ENCODE data around the gene PLXNA2.

PLXNA2 gene

GRCh38 chr1:208010487-208011071 is 233.6 kb downstream of the PLXNA2 start:
- no peak for DNase-seq (ENCODE audit: low spot score)

- no peak for DNase-seq (ENCODE audit: low spot score)
Measured at GRCh38 chr1:208009706-208010444, 234.3 kb downstream of the PLXNA2 start.

- no peak for DNase-seq (ENCODE audit: low spot score)
Measured at GRCh38 chr1:208009303-208009702, 234.9 kb downstream of the PLXNA2 start.

GRCh38 chr1:208008534-208008933 is 235.7 kb downstream of the PLXNA2 start:
- no peak for DNase-seq (ENCODE audit: low spot score)

- DNase-seq (ENCODE audit: low spot score) = peak; percentile 55
Measured at GRCh38 chr1:208007938-208008342, 236.2 kb downstream of the PLXNA2 start.

GRCh38 chr1:208007319-208007937 is 236.8 kb downstream of the PLXNA2 start:
- DNase-seq (ENCODE audit: low spot score) = no peak

GRCh38 chr1:208006258-208006920 is 237.8 kb downstream of the PLXNA2 start:
- DNase-seq (ENCODE audit: low spot score) = no peak

GRCh38 chr1:208004851-208005250 is 239.3 kb downstream of the PLXNA2 start:
- DNase-seq (ENCODE audit: low spot score) = no peak

- DNase-seq (ENCODE audit: low spot score) = no peak
Measured at GRCh38 chr1:208003241-208003640, 240.9 kb downstream of the PLXNA2 start.

GRCh38 chr1:208002672-208003071 is 241.5 kb downstream of the PLXNA2 start:
- no peak for DNase-seq (ENCODE audit: low spot score)

GRCh38 chr1:208002078-208002477 is 242.1 kb downstream of the PLXNA2 start:
- no peak for DNase-seq (ENCODE audit: low spot score)

- no peak for DNase-seq (ENCODE audit: low spot score)
Measured at GRCh38 chr1:208000504-208000903, 243.7 kb downstream of the PLXNA2 start.

- no peak for DNase-seq (ENCODE audit: low spot score)
Measured at GRCh38 chr1:207999972-208000371, 244.2 kb downstream of the PLXNA2 start.

- DNase-seq (ENCODE audit: low spot score) = no peak
Measured at GRCh38 chr1:207999274-207999915, 244.8 kb downstream of the PLXNA2 start.

- no peak for DNase-seq (ENCODE audit: low spot score)
Measured at GRCh38 chr1:207998691-207999090, 245.5 kb downstream of the PLXNA2 start.

GRCh38 chr1:207997486-207998268 is 246.5 kb downstream of the PLXNA2 start:
- peak; percentile 81 for DNase-seq (ENCODE audit: low spot score)

- DNase-seq (ENCODE audit: low spot score) = no peak
Measured at GRCh38 chr1:207996636-207997035, 247.5 kb downstream of the PLXNA2 start.

GRCh38 chr1:207995576-207995975 is 248.6 kb downstream of the PLXNA2 start:
- no peak for DNase-seq (ENCODE audit: low spot score)

- no peak for DNase-seq (ENCODE audit: low spot score)
Measured at GRCh38 chr1:207993477-207994445, 250.4 kb downstream of the PLXNA2 start.

GRCh38 chr1:207992677-207993236 is 251.4 kb downstream of the PLXNA2 start:
- no peak for DNase-seq (ENCODE audit: low spot score)

Data from kidney capillary endothelial cell (primary cell).